ENCODE measurements around the gene TRIM36. TPM values are rescaled to one million over a fixed set of nuclear protein-coding genes. Genes with fewer than 3 reads are reported as not detected.

Gene TRIM36
- total RNA-seq (100 to 1,000 TPM; 106 to 289 TPM), polyA plus RNA-seq (ENCODE audit: insufficient read depth, low read depth, low replicate concordance) (384 TPM)
- long read RNA-seq, donor 1, full-length matches to known transcripts, result 1 of 1 reads
- long read RNA-seq, donor 1, partial matches to known transcripts, result 0 of 1 reads
- long read RNA-seq, donor 1, other reads (novel, unspliced or antisense), result 0 of 1 reads
- long read RNA-seq, donor 2, full-length matches to known transcripts, result 1 of 1 reads
- long read RNA-seq, donor 2, partial matches to known transcripts, result 0 of 1 reads
- long read RNA-seq, donor 2, other reads (novel, unspliced or antisense), result 0 of 1 reads

- DNase-seq, result peak; percentile 95
- H3K36me3 ChIP-seq (ENCODE audit: low read depth, missing control alignments), result no peaks in the 10 kb centered on the region
- H3K27ac ChIP-seq, result peak within 1 kb of the TSS; percentile 41 to 57
- no peaks in the 10 kb centered on the region for H3K9me3 ChIP-seq
- intact Hi-C loops (cut with DNase I; ENCODE audit: low total_unique reads), result no loop called here
- TF ChIP-seq POLR2A (IDR thresholded peaks at IDR 0.05) (peak; percentile 41), CTCF (IDR thresholded peaks at IDR 0.05) (no peak)
- H3K4me3 ChIP-seq, result peak within 1 kb of the TSS; percentile 65 to 71
- H3K4me1 ChIP-seq, result no peaks in the 10 kb centered on the region
- no peaks in the 10 kb centered on the region for H3K27me3 ChIP-seq
- WGBS, 2 donors, result 0% methylated on average over 58 of the region's 68 CpGs; no CpG with 5 or more reads in 1 of the 2 donors
These were observed at the start of gene TRIM36 for GRCh38 chr5:115169487-115170133. TRIM36 (minus strand) TSS chr5:115169908; CDS start chr5:115169634, 274 bp downstream.

- no peaks in the 10 kb centered on the region for H3K9me3 ChIP-seq
- TF ChIP-seq POLR2A (IDR thresholded peaks at IDR 0.05) (no peak), CTCF (IDR thresholded peaks at IDR 0.05) (no peak)
- H3K27ac ChIP-seq, result no peak overlapping the region
- no peak for DNase-seq
- H3K36me3 ChIP-seq (ENCODE audit: low read depth, missing control alignments), result no peaks in the 10 kb centered on the region
- 74 to 81% methylated on average over 1 of the region's 1 CpG for WGBS, 2 donors
- H3K27me3 ChIP-seq, result no peaks in the 10 kb centered on the region
- intact Hi-C loops (cut with DNase I; ENCODE audit: low total_unique reads), result no loop called here
- no peaks in the 10 kb centered on the region for H3K4me1 ChIP-seq
- no peak overlapping the region for H3K4me3 ChIP-seq
These were observed 44.8 kb upstream of the TRIM36 start for GRCh38 chr5:115214541-115214940.

GRCh38 chr5:115209279-115209678, 39.6 kb upstream of the TRIM36 start:
- DNase-seq, result no peak
- H3K4me1 ChIP-seq, result no peaks in the 10 kb centered on the region
- no peak overlapping the region for H3K27ac ChIP-seq
- no peaks in the 10 kb centered on the region for H3K36me3 ChIP-seq (ENCODE audit: low read depth, missing control alignments)
- H3K4me3 ChIP-seq, result no peak overlapping the region
- TF ChIP-seq POLR2A (IDR thresholded peaks at IDR 0.05) (no peak), CTCF (IDR thresholded peaks at IDR 0.05) (no peak)
- intact Hi-C loops (cut with DNase I; ENCODE audit: low total_unique reads), result no loop called here
- WGBS, 2 donors, result 74 to 84% methylated on average over 3 of the region's 3 CpGs
- no peaks in the 10 kb centered on the region for H3K27me3 ChIP-seq
- no peaks in the 10 kb centered on the region for H3K9me3 ChIP-seq

GRCh38 chr5:115202952-115203351, 33.2 kb upstream of the TRIM36 start:
- Histone ChIP-seq H3K36me3 (ENCODE audit: low read depth, missing control alignments) (no peaks in the 10 kb centered on the region), H3K4me3 (no peak overlapping the region), H3K27ac (no peak overlapping the region), H3K4me1 (no peaks in the 10 kb centered on the region), H3K9me3 (no peaks in the 10 kb centered on the region), H3K27me3 (no peaks in the 10 kb centered on the region)
- intact Hi-C loops (cut with DNase I; ENCODE audit: low total_unique reads), result no loop called here
- 89 to 100% methylated on average over 1 of the region's 1 CpG for WGBS, 2 donors
- TF ChIP-seq POLR2A (IDR thresholded peaks at IDR 0.05) (no peak), CTCF (IDR thresholded peaks at IDR 0.05) (no peak)
- no peak for DNase-seq

Data from testis (tissue), 5 donors.